ENCODE measurements around the gene INIP. TPM values are rescaled to one million over a fixed set of nuclear protein-coding genes. Genes with fewer than 3 reads are reported as not detected.
"Not testable (repeated sequence)": the region's sequence is repeated elsewhere in the genome, so short reads cannot be mapped to it uniquely, and the experiment has no call there.

The INIP gene
- total RNA-seq, 1 donor from 2014 or later = 11.5 TPM

DNA sequence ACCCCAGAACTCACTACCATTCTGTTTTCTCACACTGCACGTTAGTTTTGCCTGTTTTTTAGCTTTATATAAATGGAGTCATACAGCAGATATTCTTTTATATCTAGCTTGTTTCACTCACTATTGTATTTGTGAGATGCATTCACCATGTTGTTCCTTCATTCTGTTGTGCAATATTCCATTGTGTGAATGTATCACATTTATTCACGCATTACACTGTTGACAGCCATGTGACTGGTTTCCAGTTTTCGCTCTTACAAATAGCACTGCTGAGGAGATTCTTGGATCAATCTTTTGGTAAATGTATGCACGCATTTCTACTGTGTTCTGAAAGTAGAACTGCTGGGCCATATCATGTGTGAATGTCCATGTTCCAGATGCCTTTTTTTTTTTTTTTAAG lies 26.3 kb upstream of the INIP start:
- H3K9ac ChIP-seq (ENCODE audit: low read depth in 1 of 3, low read length in 3 of 3) = no peak overlapping the region
- no peak overlapping the region for H3K4me3 ChIP-seq (ENCODE audit: low read length in 3 of 3)
- H3K27ac ChIP-seq (ENCODE audit: low read depth, low read length) = no peak overlapping the region
- no peaks in the 10 kb centered on the region for H3K36me3 ChIP-seq (ENCODE audit: control insufficient read depth in 3 of 3, insufficient read depth in 3 of 3, low read length in 3 of 3)
- H3K27me3 ChIP-seq (ENCODE audit: control insufficient read depth in 3 of 3, insufficient read depth in 3 of 3, low read length in 3 of 3) = no peaks in the 10 kb centered on the region
- H3K4me1 ChIP-seq (ENCODE audit: control insufficient read depth in 3 of 3, insufficient read depth in 3 of 3, low read length in 3 of 3) = no peaks in the 10 kb centered on the region
- H3K9me3 ChIP-seq (ENCODE audit: control insufficient read depth in 3 of 3, low read length in 3 of 3) = no peaks in the 10 kb centered on the region

DNA sequence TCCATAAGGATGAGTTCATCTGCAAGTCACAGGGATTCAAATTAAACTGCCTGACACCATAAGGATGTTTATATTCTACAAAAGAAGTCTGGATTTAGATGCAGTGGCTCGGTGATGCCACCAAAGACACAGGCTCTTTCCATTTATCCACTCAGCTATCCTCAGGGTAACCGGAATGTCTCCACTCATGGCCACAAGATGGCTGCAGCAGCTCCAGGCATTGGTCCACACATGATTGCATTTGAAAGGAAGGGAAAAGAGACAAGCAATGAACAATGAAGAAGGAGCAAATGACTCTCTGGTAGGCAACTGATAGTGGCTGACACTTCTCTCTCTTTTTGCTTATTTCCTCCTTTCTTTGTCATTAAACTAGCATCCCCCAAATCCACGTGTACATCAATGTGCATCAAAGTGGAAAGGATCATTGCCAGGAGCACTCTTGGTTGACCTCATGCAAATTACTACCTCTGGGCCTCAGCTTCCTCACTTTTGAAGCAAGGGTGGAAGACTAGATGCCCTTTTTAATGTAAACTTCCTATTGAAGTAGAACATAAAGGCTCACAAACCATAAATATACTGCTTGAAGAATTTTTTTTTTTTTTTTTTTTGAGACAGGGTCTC lies 25.4 kb upstream of the INIP start:
- Histone ChIP-seq H3K36me3 (ENCODE audit: control insufficient read depth in 3 of 3, insufficient read depth in 3 of 3, low read length in 3 of 3) (no peaks in the 10 kb centered on the region), H3K27me3 (ENCODE audit: control insufficient read depth in 3 of 3, insufficient read depth in 3 of 3, low read length in 3 of 3) (no peaks in the 10 kb centered on the region), H3K4me3 (ENCODE audit: low read length in 3 of 3) (no peak overlapping the region), H3K9me3 (ENCODE audit: control insufficient read depth in 3 of 3, low read length in 3 of 3) (no peaks in the 10 kb centered on the region), H3K4me1 (ENCODE audit: control insufficient read depth in 3 of 3, insufficient read depth in 3 of 3, low read length in 3 of 3) (no peaks in the 10 kb centered on the region), H3K9ac (ENCODE audit: low read depth in 1 of 3, low read length in 3 of 3) (no peak overlapping the region), H3K27ac (ENCODE audit: low read depth, low read length) (no peak overlapping the region)

DNA sequence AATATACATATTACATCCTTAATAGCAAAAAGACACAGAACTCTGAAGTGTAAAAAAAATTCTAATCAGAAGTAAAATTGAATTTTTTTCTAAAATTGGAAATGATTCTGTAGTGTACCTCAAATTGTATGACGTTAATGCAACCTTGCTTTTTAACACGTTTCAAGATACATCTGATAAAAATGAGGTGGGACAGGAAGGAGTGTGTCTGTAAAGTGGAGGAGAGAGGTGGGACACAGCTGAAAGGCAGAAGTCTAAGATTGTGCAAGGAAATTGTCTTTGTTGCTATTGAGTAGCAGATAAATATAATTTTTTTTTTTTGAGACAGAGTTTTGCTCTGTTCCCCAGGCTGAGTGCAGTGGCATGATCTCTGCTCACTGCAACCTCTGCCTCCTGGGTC lies 17.0 kb upstream of the INIP start:
- no peak overlapping the region for H3K4me3 ChIP-seq (ENCODE audit: low read length in 3 of 3)
- H3K27ac ChIP-seq (ENCODE audit: low read depth, low read length) = no peak overlapping the region
- no peaks in the 10 kb centered on the region for H3K9me3 ChIP-seq (ENCODE audit: control insufficient read depth in 3 of 3, low read length in 3 of 3)
- no peaks in the 10 kb centered on the region for H3K4me1 ChIP-seq (ENCODE audit: control insufficient read depth in 3 of 3, insufficient read depth in 3 of 3, low read length in 3 of 3)
- H3K36me3 ChIP-seq (ENCODE audit: control insufficient read depth in 3 of 3, insufficient read depth in 3 of 3, low read length in 3 of 3) = no peaks in the 10 kb centered on the region
- H3K27me3 ChIP-seq (ENCODE audit: control insufficient read depth in 3 of 3, insufficient read depth in 3 of 3, low read length in 3 of 3) = no peaks in the 10 kb centered on the region
- no peak overlapping the region for H3K9ac ChIP-seq (ENCODE audit: low read depth in 1 of 3, low read length in 3 of 3)

DNA sequence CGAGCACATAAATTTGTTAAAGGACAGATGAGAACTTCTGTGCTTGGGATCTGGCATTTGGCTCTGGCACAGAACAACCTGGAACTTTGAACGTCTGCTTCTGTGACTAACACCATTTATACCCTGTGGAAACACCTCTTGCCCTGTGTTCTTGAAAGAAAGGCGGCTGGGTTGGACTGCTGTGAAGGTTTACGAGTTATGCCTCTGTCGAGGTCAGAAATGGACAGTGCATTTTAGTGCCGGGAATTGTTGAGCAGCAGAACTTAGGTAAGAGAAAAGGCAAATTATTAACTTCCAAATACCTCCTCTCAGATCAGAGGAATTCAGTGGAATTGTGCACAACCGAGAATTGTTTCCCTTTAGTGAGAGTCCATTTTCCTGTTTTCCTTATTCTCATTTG lies 14.1 kb upstream of the INIP start:
- Histone ChIP-seq H3K9me3 (ENCODE audit: control insufficient read depth in 3 of 3, low read length in 3 of 3) (no peaks in the 10 kb centered on the region), H3K9ac (ENCODE audit: low read depth in 1 of 3, low read length in 3 of 3) (no peak overlapping the region), H3K4me3 (ENCODE audit: low read length in 3 of 3) (no peak overlapping the region), H3K4me1 (ENCODE audit: control insufficient read depth in 3 of 3, insufficient read depth in 3 of 3, low read length in 3 of 3) (no peaks in the 10 kb centered on the region), H3K27ac (ENCODE audit: low read depth, low read length) (no peak overlapping the region), H3K36me3 (ENCODE audit: control insufficient read depth in 3 of 3, insufficient read depth in 3 of 3, low read length in 3 of 3) (no peaks in the 10 kb centered on the region), H3K27me3 (ENCODE audit: control insufficient read depth in 3 of 3, insufficient read depth in 3 of 3, low read length in 3 of 3) (no peaks in the 10 kb centered on the region)

DNA sequence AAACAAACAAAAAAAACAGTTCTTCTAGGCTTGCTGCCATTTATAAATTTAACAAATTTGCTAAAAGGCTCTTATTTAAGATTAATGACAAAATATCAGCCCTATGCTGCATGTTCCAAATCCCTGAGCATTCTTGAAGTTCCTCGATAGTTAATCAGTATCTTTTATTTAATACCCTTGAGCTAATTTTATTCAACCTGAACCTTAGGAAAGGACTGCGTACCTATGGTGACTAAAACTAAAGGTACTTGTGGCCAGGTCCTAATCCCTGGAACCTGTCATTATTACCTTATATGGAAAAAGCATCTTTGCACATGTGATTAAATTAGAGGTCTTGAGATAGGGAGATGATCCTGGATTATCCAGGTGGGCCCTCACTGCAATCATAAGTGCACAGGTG lies 10.5 kb upstream of the INIP start:
- H3K27ac ChIP-seq (ENCODE audit: low read depth, low read length) = no peak overlapping the region
- H3K4me1 ChIP-seq (ENCODE audit: control insufficient read depth in 3 of 3, insufficient read depth in 3 of 3, low read length in 3 of 3) = no peaks in the 10 kb centered on the region
- H3K9me3 ChIP-seq (ENCODE audit: control insufficient read depth in 3 of 3, low read length in 3 of 3) = no peaks in the 10 kb centered on the region

DNA sequence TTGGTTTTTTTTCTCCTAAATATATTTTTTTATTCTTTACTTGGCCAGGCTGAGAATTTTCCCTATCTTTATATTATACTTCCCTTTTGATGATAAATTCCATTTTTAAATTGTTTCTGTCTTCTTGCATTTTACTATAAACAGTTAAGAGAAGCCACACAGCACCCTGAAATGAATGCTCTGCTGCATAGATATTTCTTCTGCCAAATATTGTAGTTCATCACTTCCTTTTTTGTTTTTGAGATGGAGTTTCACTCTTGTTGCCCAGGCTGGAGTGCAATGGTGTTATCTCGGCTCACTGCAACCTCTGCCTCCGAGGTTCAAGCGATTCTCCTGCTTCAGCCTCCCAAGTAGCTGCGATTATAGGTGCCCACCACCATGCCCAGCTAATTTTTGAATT lies 8.5 kb upstream of the INIP start:
- Histone ChIP-seq H3K9me3 (ENCODE audit: control insufficient read depth in 3 of 3, low read length in 3 of 3) (no peaks in the 10 kb centered on the region), H3K4me3 (ENCODE audit: low read length in 3 of 3) (no peak overlapping the region), H3K27me3 (ENCODE audit: control insufficient read depth in 3 of 3, insufficient read depth in 3 of 3, low read length in 3 of 3) (no peaks in the 10 kb centered on the region), H3K9ac (ENCODE audit: low read depth in 1 of 3, low read length in 3 of 3) (no peak overlapping the region), H3K27ac (ENCODE audit: low read depth, low read length) (no peak overlapping the region), H3K4me1 (ENCODE audit: control insufficient read depth in 3 of 3, insufficient read depth in 3 of 3, low read length in 3 of 3) (no peaks in the 10 kb centered on the region), H3K36me3 (ENCODE audit: control insufficient read depth in 3 of 3, insufficient read depth in 3 of 3, low read length in 3 of 3) (no peaks in the 10 kb centered on the region)

More for the DNA sequence above, 10.5 kb upstream of the INIP start:
- H3K27me3 ChIP-seq (ENCODE audit: control insufficient read depth in 3 of 3, insufficient read depth in 3 of 3, low read length in 3 of 3) = no peaks in the 10 kb centered on the region
- no peak overlapping the region for H3K4me3 ChIP-seq (ENCODE audit: low read length in 3 of 3)
- no peaks in the 10 kb centered on the region for H3K36me3 ChIP-seq (ENCODE audit: control insufficient read depth in 3 of 3, insufficient read depth in 3 of 3, low read length in 3 of 3)
- no peak overlapping the region for H3K9ac ChIP-seq (ENCODE audit: low read depth in 1 of 3, low read length in 3 of 3)

DNA sequence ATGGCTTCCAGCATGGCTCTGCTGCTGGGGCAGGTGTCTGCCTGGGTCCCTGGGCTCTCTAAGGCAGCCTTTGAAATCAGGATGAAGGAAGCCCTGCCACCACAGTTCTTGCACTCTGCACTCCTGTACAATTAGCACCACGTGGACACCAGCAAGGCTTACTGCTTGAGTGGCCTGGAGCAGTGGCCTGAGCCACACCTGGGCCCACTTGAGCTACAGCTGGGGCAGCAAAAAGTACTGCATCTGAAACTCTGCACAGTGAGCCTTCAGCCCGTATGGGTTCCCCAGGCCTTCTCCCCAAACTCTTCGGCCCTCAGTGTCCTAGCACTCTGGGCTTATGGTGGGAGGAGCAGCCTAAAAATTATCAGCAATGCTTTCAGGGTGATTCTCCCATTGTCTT lies 8.0 kb upstream of the INIP start:
- Histone ChIP-seq H3K36me3 (ENCODE audit: control insufficient read depth in 3 of 3, insufficient read depth in 3 of 3, low read length in 3 of 3) (no peaks in the 10 kb centered on the region), H3K9ac (ENCODE audit: low read depth in 1 of 3, low read length in 3 of 3) (no peak overlapping the region), H3K27ac (ENCODE audit: low read depth, low read length) (no peak overlapping the region)

DNA sequence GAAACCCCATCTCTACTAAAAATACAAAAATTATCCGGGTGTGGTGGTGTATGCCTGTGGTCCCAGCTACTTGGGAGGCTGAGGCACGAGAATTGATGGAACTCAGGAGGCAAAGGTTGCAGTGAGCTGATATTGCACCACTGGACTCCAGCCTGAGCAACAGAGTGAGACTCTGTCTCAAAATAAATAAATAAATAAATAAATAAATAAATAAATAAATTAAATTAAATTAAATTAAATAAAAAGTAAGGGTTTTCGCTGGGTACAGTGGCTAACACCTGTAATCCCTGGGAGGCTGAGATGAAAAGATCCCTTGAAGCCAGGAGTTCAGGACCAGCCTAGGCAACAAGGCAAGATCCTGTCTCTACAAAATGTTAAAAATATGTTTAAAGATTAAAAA lies 4.8 kb upstream of the INIP start:
- not testable (repeated sequence) for H3K4me3 ChIP-seq (ENCODE audit: low read length in 3 of 3); H3K9me3 ChIP-seq (ENCODE audit: control insufficient read depth in 3 of 3, low read length in 3 of 3); H3K4me1 ChIP-seq (ENCODE audit: control insufficient read depth in 3 of 3, insufficient read depth in 3 of 3, low read length in 3 of 3); H3K36me3 ChIP-seq (ENCODE audit: control insufficient read depth in 3 of 3, insufficient read depth in 3 of 3, low read length in 3 of 3); H3K27ac ChIP-seq (ENCODE audit: low read depth, low read length); H3K27me3 ChIP-seq (ENCODE audit: control insufficient read depth in 3 of 3, insufficient read depth in 3 of 3, low read length in 3 of 3); H3K9ac ChIP-seq (ENCODE audit: low read depth in 1 of 3, low read length in 3 of 3)

More for the DNA sequence above, 8.0 kb upstream of the INIP start:
- no peaks in the 10 kb centered on the region for H3K9me3 ChIP-seq (ENCODE audit: control insufficient read depth in 3 of 3, low read length in 3 of 3)
- no peak overlapping the region for H3K4me3 ChIP-seq (ENCODE audit: low read length in 3 of 3)
- no peaks in the 10 kb centered on the region for H3K4me1 ChIP-seq (ENCODE audit: control insufficient read depth in 3 of 3, insufficient read depth in 3 of 3, low read length in 3 of 3)
- H3K27me3 ChIP-seq (ENCODE audit: control insufficient read depth in 3 of 3, insufficient read depth in 3 of 3, low read length in 3 of 3) = no peaks in the 10 kb centered on the region

DNA sequence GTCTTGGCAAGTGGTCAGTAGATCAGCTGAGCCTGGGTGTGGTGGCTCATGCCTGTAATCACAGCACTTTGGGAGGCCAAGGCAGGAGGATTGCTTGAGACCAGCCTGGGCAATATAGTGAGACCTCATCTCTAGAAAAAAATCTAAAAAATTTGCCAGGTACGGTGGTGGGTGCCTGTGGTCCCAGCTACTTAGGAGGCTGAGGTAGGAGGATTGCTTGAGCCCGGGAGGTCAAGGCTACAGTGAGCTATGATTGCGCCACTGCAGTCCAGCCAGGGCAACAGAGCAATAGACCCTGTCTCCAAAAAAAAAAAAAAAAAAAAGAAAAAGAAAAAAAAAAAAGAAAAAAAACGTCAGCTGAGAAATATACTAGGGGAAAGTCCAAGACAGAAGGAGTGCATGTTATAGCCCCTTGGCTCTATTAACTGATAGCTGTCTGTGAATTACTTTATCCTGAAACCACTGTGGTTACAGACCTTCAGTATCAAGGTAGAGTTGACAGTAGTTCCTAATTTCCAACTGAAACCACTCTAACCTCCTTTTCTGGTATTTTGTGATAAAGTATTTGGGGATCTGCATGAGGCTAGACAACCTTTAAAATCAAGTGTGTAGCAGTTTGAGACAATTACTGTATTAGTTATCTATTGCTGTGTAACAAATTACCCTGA lies 2.3 kb upstream of the INIP start:
- H3K36me3 ChIP-seq (ENCODE audit: control insufficient read depth in 3 of 3, insufficient read depth in 3 of 3, low read length in 3 of 3) = no peaks in the 10 kb centered on the region
- H3K9ac ChIP-seq (ENCODE audit: low read depth in 1 of 3, low read length in 3 of 3) = no peak overlapping the region
- H3K27ac ChIP-seq (ENCODE audit: low read depth, low read length) = no peak overlapping the region
- H3K27me3 ChIP-seq (ENCODE audit: control insufficient read depth in 3 of 3, insufficient read depth in 3 of 3, low read length in 3 of 3) = no peaks in the 10 kb centered on the region
- H3K4me1 ChIP-seq (ENCODE audit: control insufficient read depth in 3 of 3, insufficient read depth in 3 of 3, low read length in 3 of 3) = peaks cover 5 to 13% (median 6%) of the 10 kb centered on the region in 3 donors
- no peak overlapping the region for H3K4me3 ChIP-seq (ENCODE audit: low read length in 3 of 3)
- no peaks in the 10 kb centered on the region for H3K9me3 ChIP-seq (ENCODE audit: control insufficient read depth in 3 of 3, low read length in 3 of 3)

DNA sequence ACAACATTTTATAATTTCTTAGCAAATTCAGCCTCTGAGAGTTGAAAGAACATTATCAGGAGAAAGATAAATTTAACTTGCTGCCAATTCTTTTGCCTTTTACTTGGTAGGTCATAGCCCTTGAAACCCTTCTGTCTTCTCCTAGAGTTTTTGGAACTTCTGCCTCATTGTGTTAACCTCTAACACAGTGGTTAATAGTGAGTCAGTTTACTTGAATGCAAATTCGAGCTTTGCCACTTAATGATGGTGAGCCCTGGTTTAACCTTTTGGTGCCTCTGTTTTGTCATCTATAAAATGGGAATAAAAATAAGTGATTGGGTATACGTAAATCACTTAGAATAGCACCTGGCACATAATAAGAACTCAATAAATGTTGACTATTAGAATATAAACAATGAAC lies 1.8 kb upstream of the INIP start:
- Histone ChIP-seq H3K9me3 (ENCODE audit: control insufficient read depth in 3 of 3, low read length in 3 of 3) (no peaks in the 10 kb centered on the region), H3K36me3 (ENCODE audit: control insufficient read depth in 3 of 3, insufficient read depth in 3 of 3, low read length in 3 of 3) (peaks cover 0 to 5% (median 2%) of the 10 kb centered on the region in 3 donors), H3K4me1 (ENCODE audit: control insufficient read depth in 3 of 3, insufficient read depth in 3 of 3, low read length in 3 of 3) (peaks cover 5 to 13% (median 6%) of the 10 kb centered on the region in 3 donors), H3K9ac (ENCODE audit: low read depth in 1 of 3, low read length in 3 of 3) (no peak overlapping the region), H3K4me3 (ENCODE audit: low read length in 3 of 3) (no peak overlapping the region), H3K27me3 (ENCODE audit: control insufficient read depth in 3 of 3, insufficient read depth in 3 of 3, low read length in 3 of 3) (no peaks in the 10 kb centered on the region), H3K27ac (ENCODE audit: low read depth, low read length) (no peak overlapping the region)

Measured in skeletal muscle tissue (tissue), 4 donors.